H1 (cell line): Measurements from ENCODE around the gene SF3B1. TPM values are rescaled to one million over a fixed set of nuclear protein-coding genes. Genes with fewer than 3 reads are reported as not detected.
"Not testable (repeated sequence)": the region's sequence is repeated elsewhere in the genome, so short reads cannot be mapped to it uniquely, and the experiment has no call there.

Experiments used
- CTCF ChIA-PET: fragments of 300-600 bp; sonication (Branson Sonifier 250); formaldehyde crosslinking; loops from one replicate; lab custom pipeline; 2021; ENCODE audit not compliant: partially characterized antibody; lab: Charles Lee
- POLR2A ChIA-PET: fragments of 300-600 bp; sonication (Branson Sonifier 250); formaldehyde crosslinking; loops from one replicate; lab custom pipeline; 2021; ENCODE audit warnings: inconsistent platforms; ENCODE audit not compliant: partially characterized antibody; lab: Charles Lee
- DNase-seq, 2 experiments: peaks; one replicate each; pipeline versions ENCODE4 v3.0.0 to v3.0.0-alpha.2; 2010 to 2022; ENCODE audit warnings: low spot score in 2 of 2, low read depth in 1 of 2, mixed read lengths in 1 of 2
- FAIRE-seq: peaks from 2 replicates; lab custom pipeline; 2011; peaks lifted over from hg19 to GRCh38; lab: Jason Lieb, UNC
- H2AFZ ChIP-seq: 2 replicates; pipeline ENCODE4 v1.8.1; 2012; ENCODE audit warnings: low read length, inconsistent platforms
- H2AK5ac ChIP-seq: 2 replicates; pipeline ENCODE4 v1.6.1; 2013; ENCODE audit warnings: low read depth, low read length
- H2BK120ac ChIP-seq: replicated peaks from 2 replicates; pipeline ENCODE3; 2013; ENCODE audit warnings: low read depth, low read length, inconsistent platforms
- H2BK12ac ChIP-seq: 2 replicates; pipeline ENCODE4 v1.6.1; 2013; ENCODE audit warnings: low read depth, low read length
- H2BK15ac ChIP-seq: 2 replicates; pipeline ENCODE4 v1.6.1; 2013; ENCODE audit warnings: low read length
- H2BK20ac ChIP-seq: 2 replicates; pipeline ENCODE4 v1.6.1; 2013; ENCODE audit warnings: low read length
- H2BK5ac ChIP-seq: 2 replicates; pipeline ENCODE4 v1.6.1; 2013; ENCODE audit warnings: low read depth, low read length
- H3K14ac ChIP-seq: 2 replicates; pipeline ENCODE4 v1.6.1; 2013; ENCODE audit warnings: inconsistent platforms; ENCODE audit not compliant: insufficient read length
- H3K18ac ChIP-seq: 2 replicates; pipeline ENCODE4 v1.6.1; 2013; ENCODE audit warnings: low read length; ENCODE audit errors: extremely low read depth
- H3K23ac ChIP-seq: 2 replicates; pipeline ENCODE4 v1.6.1; 2013; ENCODE audit warnings: inconsistent platforms; ENCODE audit not compliant: insufficient read length
- H3K23me2 ChIP-seq: 2 replicates; pipeline ENCODE4 v1.6.1; 2013; ENCODE audit warnings: low read depth, low read length
- H3K27ac ChIP-seq: 2 replicates; pipeline ENCODE4 v1.6.1; 2011; ENCODE audit warnings: low read depth, low read length, inconsistent platforms
- H3K27me3 ChIP-seq, 4 experiments: replicated peaks in 1 of 4; 1 replicate in 1 of 4; 2 replicates in 3 of 4; pipeline versions ENCODE4 v1.6.1 to v1.8.1; 2011 to 2013; ENCODE audit warnings: low read length in 3 of 4, mild to moderate bottlenecking in 3 of 4, inconsistent platforms in 2 of 4, mixed read lengths in 2 of 4, moderate library complexity in 1 of 4; ENCODE audit not compliant: control insufficient read depth in 3 of 4, insufficient read depth in 3 of 4; ENCODE audit errors: extremely low read depth in 1 of 4
- H3K36me3 ChIP-seq, 4 experiments: 2 replicates each; pipeline versions ENCODE4 v1.6.1 to v1.8.1; 2011 to 2013; ENCODE audit warnings: mild to moderate bottlenecking in 4 of 4, low read length in 3 of 4, moderate library complexity in 2 of 4, control low read depth in 1 of 4, inconsistent platforms in 1 of 4; ENCODE audit not compliant: insufficient read depth in 4 of 4, control insufficient read depth in 2 of 4
- H3K4ac ChIP-seq: replicated peaks from 2 replicates; pipeline ENCODE3; 2013; ENCODE audit warnings: low read length, low read depth, mixed read lengths, inconsistent platforms; ENCODE audit not compliant: insufficient read length
- H3K4me1 ChIP-seq, 4 experiments: replicated peaks in 1 of 4; 1 replicate in 1 of 4; 2 replicates in 3 of 4; pipeline versions ENCODE4 v1.6.1 to v1.8.1; 2011 to 2013; ENCODE audit warnings: low read length in 3 of 4, inconsistent platforms in 2 of 4, mixed read lengths in 1 of 4; ENCODE audit not compliant: insufficient read depth in 4 of 4, control insufficient read depth in 3 of 4
- H3K4me2 ChIP-seq, 2 experiments: 2 replicates each; pipeline versions ENCODE4 v1.6.1 to v1.8.1; 2011 to 2013; ENCODE audit warnings: low read depth in 2 of 2, low read length in 2 of 2, control low read depth in 1 of 2, inconsistent platforms in 1 of 2, mild to moderate bottlenecking in 1 of 2; ENCODE audit not compliant: insufficient read depth in 1 of 2
- H3K4me3 ChIP-seq, 4 experiments: fragments of 200-600, 300-600 bp in 1 of 4; sonication (generic), shearing (Covaris generic), sonication (Bioruptor Twin) in 1 of 4; 2 replicates each; pipeline versions ENCODE4 v1.5.1 to v1.8.1; 2011 to 2016; ENCODE audit warnings: low read length in 4 of 4, low read depth in 3 of 4, control low read depth in 2 of 4, inconsistent platforms in 2 of 4, mild to moderate bottlenecking in 2 of 4, mixed read lengths in 1 of 4, moderate library complexity in 1 of 4; ENCODE audit not compliant: insufficient read depth in 2 of 4; ENCODE audit errors: extremely low read depth in 1 of 4
- H3K56ac ChIP-seq: replicated peaks from 2 replicates; pipeline ENCODE3; 2013; ENCODE audit warnings: low read depth, mild to moderate bottlenecking, mixed read lengths, low read length, inconsistent platforms; ENCODE audit not compliant: insufficient read length
- H3K79me1 ChIP-seq: 2 replicates; pipeline ENCODE4 v1.6.1; 2013; ENCODE audit warnings: low read depth, low read length, control low read depth
- H3K79me2 ChIP-seq, 2 experiments: 2 replicates each; pipeline versions ENCODE4 v1.6.1 to v1.8.1; 2012 to 2013; ENCODE audit warnings: low read length in 2 of 2, mild to moderate bottlenecking in 2 of 2, inconsistent platforms in 1 of 2; ENCODE audit not compliant: insufficient read depth in 2 of 2, control insufficient read depth in 1 of 2
- H3K9ac ChIP-seq, 4 experiments: replicated peaks in 1 of 4; 1 replicate in 1 of 4; 2 replicates in 3 of 4; pipeline versions ENCODE4 v1.6.1 to v1.8.1; 2011 to 2013; ENCODE audit warnings: low read depth in 3 of 4, low read length in 3 of 4, control low read depth in 2 of 4, mild to moderate bottlenecking in 2 of 4, moderate library complexity in 2 of 4, inconsistent platforms in 1 of 4; ENCODE audit errors: extremely low read depth in 1 of 4
- H3K9me3 ChIP-seq, 2 experiments: 2 replicates each; pipeline versions ENCODE4 v1.6.1 to v1.8.1; 2012 to 2013; ENCODE audit warnings: mild to moderate bottlenecking in 2 of 2, moderate library complexity in 2 of 2, control low read depth in 1 of 2, inconsistent platforms in 1 of 2, low read depth in 1 of 2, low read length in 1 of 2, mixed read lengths in 1 of 2; ENCODE audit not compliant: insufficient read depth in 2 of 2
- H4K20me1 ChIP-seq, 2 experiments: replicated peaks in 1 of 2; 2 replicates each; pipeline versions ENCODE3 to v1.8.1; 2011 to 2013; ENCODE audit warnings: inconsistent platforms in 2 of 2, low read length in 2 of 2, mild to moderate bottlenecking in 1 of 2; ENCODE audit not compliant: insufficient read depth in 2 of 2, control insufficient read depth in 1 of 2
- H4K5ac ChIP-seq: 2 replicates; pipeline ENCODE4 v1.6.1; 2013; ENCODE audit warnings: low read length, low read depth, mixed read lengths, inconsistent platforms; ENCODE audit not compliant: insufficient read length
- H4K8ac ChIP-seq: 2 replicates; pipeline ENCODE4 v1.8.0; 2013; ENCODE audit warnings: mild to moderate bottlenecking, moderate library complexity, low read length, inconsistent platforms; ENCODE audit not compliant: insufficient read depth; ENCODE audit errors: extremely low read depth
- H4K91ac ChIP-seq: replicated peaks from 2 replicates; pipeline ENCODE3; 2013; ENCODE audit warnings: low read length, mixed read lengths, inconsistent platforms; ENCODE audit not compliant: insufficient read length
- SP1 ChIP-seq: IDR thresholded peaks from 2 replicates; pipeline ENCODE4 v1.6.1; 2011; ENCODE audit warnings: low read depth, low read length
- WGBS, 2 experiments: shearing (Covaris generic) in 1 of 2; methylation state at CpG; one replicate each; pipeline versions ENCODE4 v1.1.6 to v1.1.7; 2013 to 2015; ENCODE audit warnings: low lambda C conversion rate in 2 of 2, mixed read lengths in 2 of 2, inconsistent platforms in 1 of 2, low coverage in 1 of 2, missing lambda C conversion rate in 1 of 2; ENCODE audit not compliant: insufficient replicate concordance in 2 of 2, insufficient coverage in 1 of 2, insufficient read length in 1 of 2; ENCODE audit errors: extremely low coverage in 1 of 2, missing lambda C conversion rate in 1 of 2; 5-methylcytosine and 5-hydroxymethylcytosine counted together
- polyA plus RNA-seq, 7 experiments: library from polyadenylated mRNA; depleted of rRNA in 3 of 7; stranded (reverse) in 5 of 7; unstranded in 2 of 7; fragments of >200 nt in 5 of 7; fragments of 200-250 nt in 2 of 7; gene quantifications; 1 replicate in 5 of 7; 2 replicates in 1 of 7; 4 replicates in 1 of 7; pipeline versions ENCODE4 v1.2.1 to v1.2.3, GENCODE V29; 2011 to 2013; ENCODE audit warnings: missing spikeins in 2 of 7, mixed read lengths in 2 of 7
- total RNA-seq: library from RNA; stranded (reverse); fragmentation: NEBNext Ultra II Directional; extraction: Animal tissue kit (Norgen Biotek cat#: 25700); gene quantifications from 2 replicates; pipeline ENCODE4 v1.2.1, GENCODE V29; 2021

SF3B1 gene
- total and polyA plus RNA-seq, 2 of the 8 experiments (the other 6 are each of a cell fraction or from before 2014, with no cell fraction given) = 320 to 403 TPM

GRCh38 chr2:197450935-197451358 lies 16.1 kb upstream of the SF3B1 start:
- H4K20me1 ChIP-seq, H4K8ac ChIP-seq, H4K5ac ChIP-seq, H3K27ac ChIP-seq, H3K23me2 ChIP-seq, H3K27me3 ChIP-seq, H3K4ac ChIP-seq, H2BK120ac ChIP-seq, H2BK12ac ChIP-seq, H3K36me3 ChIP-seq, H3K14ac ChIP-seq, H3K9ac ChIP-seq, H2BK15ac ChIP-seq, H3K9me3 ChIP-seq, H3K18ac ChIP-seq, FAIRE-seq, H4K91ac ChIP-seq, H3K56ac ChIP-seq, H2BK20ac ChIP-seq, H2BK5ac ChIP-seq, H3K4me3 ChIP-seq, H2AK5ac ChIP-seq, H3K79me1 ChIP-seq, H3K4me2 ChIP-seq, DNase-seq, H3K4me1 ChIP-seq, H3K23ac ChIP-seq: not testable (repeated sequence)
- CTCF ChIA-PET = interaction anchor here (0.5 to 2.4 kb wide), 5 partner anchors 10 to 1697 kb away, joined by 3 to 7 read pairs (median 4); no protein-coding TSS in a partner anchor
- Histone ChIP-seq H3K79me2 (peaks cover 12 to 20% of the 10 kb centered on the region in 2 experiments), H2AFZ (peak overlapping the region; percentile 61; the same call in 1 of the 2 replicates)
- POLR2A ChIA-PET = interaction anchor here (1.1 to 4.8 kb wide), 5 partner anchors 16 to 62 kb away, joined by 3 to 40 read pairs (median 8); partner anchors contain the start of genes HSPD1, HSPE1 and SF3B1
- WGBS, 2 experiments = 95% methylated on average over 6 of the region's 6 CpGs; no CpG with 5 or more reads in 1 of the 2 experiments
- TF ChIP-seq SP1 = peak; percentile 48; the same call in 1 of the 2 replicates
